ENCODE results near the gene HOXD1.

The HOXD1 gene

DNA sequence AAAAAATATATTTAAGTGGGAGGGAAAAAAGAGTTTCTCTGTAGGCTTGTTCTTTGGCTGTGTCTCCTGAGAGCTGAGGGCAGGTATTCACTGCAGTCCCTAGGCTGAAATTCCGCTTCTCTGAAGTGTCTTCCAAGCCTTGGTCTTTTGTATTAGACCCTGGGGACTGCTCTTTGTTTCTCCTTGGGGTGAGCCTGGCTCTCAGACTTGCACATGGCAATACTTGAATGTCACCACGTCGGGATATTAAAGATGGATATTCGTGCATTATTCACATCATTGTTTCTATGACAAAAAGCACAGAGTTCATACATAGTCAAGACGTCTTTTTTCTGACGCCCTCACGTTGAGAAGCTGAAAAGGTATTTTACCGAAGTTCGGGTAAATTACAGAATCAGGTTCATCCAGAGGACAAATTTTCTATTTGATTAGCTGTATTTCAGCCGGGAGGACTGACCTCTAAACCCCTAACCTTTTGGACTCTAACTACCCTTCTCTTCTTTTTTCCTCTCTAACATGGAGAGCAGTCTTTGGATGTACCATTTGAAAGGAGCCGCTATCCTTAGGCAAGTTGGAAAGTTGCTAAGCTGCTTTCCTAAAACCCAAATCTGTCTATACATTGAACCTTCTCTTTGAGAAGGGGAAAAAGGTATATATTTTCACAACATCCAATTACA lies 33.8 kb upstream of the HOXD1 start:
- DNase-seq = no peak

DNA sequence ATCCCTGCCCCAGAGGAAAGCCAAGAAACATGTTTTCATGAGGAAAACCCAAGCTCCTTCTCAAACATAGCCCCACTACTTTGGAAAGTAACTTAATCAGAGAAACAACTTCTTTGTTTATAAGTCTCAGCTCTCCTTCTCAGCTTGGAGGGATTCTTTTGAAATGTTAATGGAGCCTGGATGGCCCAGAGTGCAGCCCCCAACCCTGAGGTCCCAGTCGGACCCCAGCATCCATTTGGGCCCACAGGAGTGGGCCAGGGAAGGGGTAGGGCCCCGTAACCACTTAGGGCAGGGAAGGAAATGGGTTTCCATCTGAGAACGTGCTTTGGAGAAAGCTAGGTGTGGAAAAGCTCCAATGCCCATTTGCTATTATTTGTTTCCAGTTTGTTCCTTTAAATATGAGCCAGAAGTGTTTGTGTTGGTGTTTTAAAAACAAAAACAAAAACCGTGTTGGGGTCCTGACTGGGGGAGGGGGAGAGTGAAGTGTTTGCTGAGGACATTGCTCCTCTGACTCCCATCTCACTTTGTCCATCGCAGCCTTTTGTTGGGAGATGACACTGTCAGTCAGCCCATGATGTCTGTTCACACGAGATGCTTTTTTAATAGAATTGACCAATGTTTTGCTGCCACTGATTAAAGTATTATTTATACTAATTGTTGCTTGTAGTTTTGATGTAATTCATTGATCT lies 33.0 kb upstream of the HOXD1 start:
- no peak for DNase-seq

- DNase-seq = no peak
Observed at GRCh38 chr2:176156301-176156806, 32.1 kb upstream of the HOXD1 start.

DNA sequence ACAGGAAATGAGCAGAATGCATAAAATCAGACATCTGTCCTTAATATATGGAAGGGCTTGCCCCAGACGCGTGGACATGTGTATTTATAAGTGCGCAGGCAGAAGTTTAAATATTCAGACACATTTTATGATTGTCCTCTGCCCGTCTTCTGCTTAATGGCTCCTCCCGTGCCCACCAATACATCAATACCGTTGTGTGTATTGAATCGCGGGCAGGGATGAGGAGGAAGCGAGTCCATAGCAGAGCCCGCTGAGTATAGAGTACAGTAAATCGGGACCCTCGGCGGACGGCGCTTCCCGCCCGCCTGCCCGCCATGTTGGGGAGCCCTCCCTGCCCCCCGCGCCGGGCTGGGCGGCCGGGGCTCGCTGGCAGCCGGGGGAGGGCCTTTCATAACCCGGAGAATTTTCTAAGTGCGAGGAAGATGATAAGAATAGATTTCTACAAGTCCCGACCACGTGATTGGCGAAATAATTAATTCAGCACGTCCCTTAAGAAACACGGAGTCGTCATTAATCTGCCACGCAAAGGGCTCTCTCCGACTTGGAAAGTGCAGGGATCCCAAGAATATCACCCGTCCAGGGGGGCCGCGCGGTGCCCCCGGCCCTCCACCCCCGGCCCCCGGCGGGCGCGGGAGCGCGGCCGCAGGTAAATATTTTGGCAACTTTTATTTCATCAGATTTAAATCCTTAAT lies 31.5 kb upstream of the HOXD1 start, which contains the start of gene HOXD3:
TSS of gene HOXD3 (plus strand) at position 501 of the 692 bp plus-strand sequence. CDS start 11,808 bp downstream, outside the sequence.
- DNase-seq = no peak

DNA sequence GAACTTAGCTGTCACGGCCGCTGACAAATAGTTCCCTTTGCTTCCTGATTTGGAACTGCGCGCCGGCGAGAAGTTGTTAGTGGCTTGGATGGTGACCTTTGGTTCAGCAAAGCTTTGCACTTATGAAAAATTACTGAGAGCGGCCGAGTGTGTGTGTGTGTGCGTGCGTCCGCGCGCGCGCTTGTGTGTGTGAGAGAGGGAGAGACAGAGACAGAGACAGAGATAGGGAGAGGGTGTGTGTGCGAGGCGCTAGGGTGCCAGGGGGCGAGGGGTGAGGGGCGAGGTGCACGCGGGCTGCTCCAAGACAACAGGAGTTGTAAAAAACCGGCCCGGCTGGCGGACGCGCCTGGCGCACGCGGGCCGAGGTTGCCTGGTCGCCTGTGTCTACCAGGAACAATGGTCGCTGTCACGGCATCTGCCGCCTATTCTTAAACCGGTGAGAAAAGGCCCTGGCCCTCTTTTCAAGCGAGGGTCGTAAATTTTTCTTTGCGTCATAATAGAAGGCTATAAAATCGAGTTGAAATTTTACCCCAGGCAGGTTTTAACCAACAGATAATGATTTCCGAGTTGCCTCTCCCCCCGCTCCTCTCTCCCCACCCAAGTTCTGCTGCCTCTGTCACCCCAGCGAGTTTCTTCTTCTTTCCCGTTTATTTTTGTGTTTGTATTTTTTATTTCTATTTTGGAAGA lies 30.8 kb upstream of the HOXD1 start:
- no peak for DNase-seq

GRCh38 chr2:176158186-176158591 lies 30.3 kb upstream of the HOXD1 start:
- DNase-seq = no peak

GRCh38 chr2:176158855-176159662 lies 29.4 kb upstream of the HOXD1 start:
- no peak for DNase-seq

DNA sequence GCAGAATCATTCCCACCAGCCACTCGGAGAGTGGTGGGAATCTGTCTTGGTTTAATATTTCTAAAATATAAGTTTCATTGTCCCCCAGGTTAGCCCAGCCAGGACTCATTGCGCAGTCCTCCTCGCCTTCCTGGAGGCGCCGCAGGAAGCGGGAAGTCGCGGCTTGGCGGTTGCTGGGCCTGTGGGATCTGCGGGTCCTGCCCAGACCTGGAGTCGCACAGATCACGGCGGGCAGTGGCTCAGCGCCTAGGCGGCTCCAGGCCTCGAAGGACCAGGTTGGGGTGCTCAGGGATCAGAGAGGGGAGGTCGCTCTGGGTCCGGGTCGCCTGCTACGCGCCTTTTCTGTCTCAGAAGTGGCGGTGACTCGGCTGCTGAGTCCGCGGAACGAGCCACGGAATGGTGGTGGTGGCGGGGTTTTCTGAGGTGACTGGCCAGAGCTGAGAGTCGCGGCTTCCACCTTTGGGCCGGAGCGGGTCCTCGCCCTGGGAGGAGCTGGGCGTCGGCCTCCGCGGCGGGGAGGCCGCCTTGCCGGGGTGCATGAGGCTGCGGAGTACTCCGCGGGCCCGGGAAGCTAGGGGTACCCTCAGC lies 28.7 kb upstream of the HOXD1 start:
- no peak for DNase-seq

DNA sequence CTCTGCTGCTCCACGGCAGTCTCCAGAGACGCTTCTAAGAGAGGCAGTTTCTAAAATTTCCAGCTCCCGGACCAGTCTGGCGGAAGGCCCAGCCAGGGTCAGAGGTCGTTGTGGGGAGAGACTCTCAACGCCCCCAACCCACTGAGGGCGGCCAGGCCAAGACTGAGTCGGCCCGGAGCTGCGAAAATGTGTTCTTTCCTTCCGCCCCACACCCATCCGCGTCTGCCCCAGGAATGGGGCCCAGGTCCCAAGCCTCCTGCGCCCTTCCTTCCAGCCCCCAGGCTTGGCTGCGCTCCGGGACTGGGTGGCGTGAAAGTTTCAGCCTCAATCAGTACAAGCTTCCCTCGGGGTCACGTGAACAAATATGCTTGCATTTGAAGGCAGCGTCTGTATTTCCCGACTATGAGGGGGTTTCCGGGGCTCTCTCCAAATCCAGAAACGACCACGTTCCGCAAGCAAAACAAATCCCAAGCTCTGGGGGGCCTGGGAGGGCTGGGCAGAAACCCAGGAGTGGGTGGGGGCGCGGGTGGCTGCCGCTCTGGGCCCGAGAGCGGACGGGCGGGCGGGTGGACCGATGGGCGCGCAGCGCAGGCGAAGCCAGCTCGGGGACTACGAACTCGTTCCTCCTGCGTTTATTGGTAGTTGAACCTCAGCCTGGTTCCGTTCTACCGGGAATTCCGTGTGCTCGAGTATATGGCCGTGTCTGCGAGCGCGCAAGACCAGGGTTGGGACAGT lies 28.1 kb upstream of the HOXD1 start:
- no peak for DNase-seq

GRCh38 chr2:176160986-176161824 lies 27.3 kb upstream of the HOXD1 start:
- no peak for DNase-seq

- no peak for DNase-seq
Observed at GRCh38 chr2:176161825-176162626, 26.4 kb upstream of the HOXD1 start.

DNA sequence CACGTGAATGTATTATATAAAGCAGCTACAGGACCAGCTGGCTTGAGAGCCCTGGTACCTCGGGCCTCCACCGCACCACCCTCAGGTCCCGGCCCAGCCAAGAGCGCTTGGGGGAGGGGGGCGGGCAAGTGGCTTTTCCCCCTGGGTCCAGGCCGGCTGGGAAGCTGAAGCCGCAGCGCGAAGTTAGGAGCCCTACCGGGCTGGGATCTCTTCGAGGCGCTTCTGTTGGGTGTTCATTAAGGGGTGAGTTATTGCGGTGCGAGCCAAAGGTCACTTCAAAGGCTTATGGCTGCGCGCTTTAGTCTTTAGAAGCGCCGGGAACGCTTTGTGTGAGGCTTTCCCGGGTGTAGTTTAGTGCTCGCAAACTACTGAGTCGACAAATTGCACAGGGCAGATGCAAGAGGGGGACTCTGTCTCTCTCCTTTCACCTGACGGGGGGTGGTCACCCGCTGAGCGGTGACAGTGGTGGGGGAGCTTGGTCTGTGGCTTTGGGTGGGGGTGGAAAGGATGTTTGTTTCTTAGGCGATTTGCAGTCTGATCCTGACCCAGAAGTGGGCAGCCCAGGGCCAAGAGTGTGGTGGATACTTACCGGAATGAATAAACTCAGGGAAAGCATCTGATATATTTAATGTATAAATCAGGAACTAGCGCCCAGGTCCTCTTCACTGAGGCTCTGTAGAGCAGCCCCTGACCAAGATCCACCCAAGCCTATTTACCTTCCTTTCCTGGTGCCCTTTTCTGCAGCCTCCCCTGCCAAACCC lies 25.4 kb upstream of the HOXD1 start:
- no peak for DNase-seq

- DNase-seq = no peak
Observed at GRCh38 chr2:176163672-176164056, 24.8 kb upstream of the HOXD1 start.

- no peak for DNase-seq
Observed at GRCh38 chr2:176164201-176164600, 24.3 kb upstream of the HOXD1 start.

DNA sequence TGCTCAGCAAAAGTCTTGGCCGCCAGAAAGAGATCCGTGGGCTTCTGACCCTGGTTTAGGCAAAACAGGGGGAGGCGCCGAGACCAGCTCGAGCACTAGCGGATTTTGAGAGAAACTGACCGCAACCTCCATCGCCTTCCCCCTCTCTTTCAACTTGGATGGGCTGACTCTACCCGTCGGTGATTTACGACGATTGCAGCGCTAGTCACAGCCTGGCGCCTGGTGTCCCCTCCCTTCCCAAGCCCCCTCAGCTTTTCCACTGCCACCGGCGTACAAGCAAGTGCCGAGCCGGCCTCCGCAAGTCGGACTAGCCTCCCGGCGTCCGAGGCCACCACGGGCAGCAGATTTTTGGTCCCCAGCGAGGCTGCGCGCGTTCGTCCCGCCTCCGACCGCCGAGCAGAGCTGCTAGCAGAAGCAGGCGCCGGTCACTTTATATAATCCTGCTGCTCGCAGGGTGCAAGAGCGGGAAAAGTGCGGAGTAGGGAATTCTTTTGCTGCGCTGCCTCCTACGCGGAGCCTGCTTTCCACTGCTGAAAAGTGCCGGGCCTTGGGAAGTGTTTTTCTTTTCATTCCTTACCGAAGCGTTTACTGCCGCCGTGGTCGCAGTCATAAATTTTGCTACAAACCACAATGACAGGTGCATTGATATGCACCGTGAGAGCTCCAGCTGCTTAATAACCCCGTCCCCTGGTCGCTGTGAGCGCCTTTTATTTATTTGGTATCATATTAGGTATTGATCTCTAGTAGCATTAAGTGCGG lies 23.7 kb upstream of the HOXD1 start:
- DNase-seq = no peak

DNA sequence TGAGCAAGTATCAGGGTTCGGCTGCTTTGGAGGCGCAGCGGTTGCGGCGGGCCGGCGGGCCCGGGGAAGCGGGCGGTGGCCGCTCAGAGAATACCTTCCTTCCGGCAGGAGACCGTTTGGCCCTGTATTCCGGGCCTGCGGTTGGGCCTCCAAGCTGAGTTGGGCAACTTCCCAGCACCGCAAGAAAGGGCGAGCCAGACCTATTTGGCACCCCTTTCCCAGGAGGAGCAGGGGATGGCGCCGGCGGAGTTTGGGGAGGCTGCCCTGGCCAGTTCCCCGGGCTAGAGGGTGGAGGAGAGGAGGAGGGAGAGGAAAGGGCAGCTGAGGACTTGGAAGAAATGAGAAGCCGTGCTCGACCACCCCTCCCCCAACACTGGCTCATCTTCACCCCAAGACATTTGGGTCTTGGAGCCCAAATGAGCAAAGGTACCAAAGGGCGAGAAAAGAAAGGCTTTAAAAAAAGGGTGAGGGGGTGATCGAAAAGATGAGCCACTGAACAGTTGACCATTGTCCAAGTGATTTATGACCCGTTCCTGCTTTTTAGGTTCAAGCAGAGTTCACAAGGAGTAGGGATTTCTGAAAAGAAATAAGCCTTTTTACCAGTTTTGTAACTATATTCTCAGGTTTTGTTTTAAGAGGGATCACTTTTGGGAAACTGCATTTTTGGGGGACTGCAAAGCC lies 23.0 kb upstream of the HOXD1 start:
- no peak for DNase-seq

- DNase-seq = no peak
Observed at GRCh38 chr2:176166272-176166671, 22.2 kb upstream of the HOXD1 start.
